A375 (cell line): ENCODE results near the gene MRPL12. TPM values are rescaled to one million over a fixed set of nuclear protein-coding genes. Genes with fewer than 3 reads are reported as not detected.

Experiments
- small RNA-seq: library from RNA; depleted of rRNA; stranded (forward); fragments of <200 nt; gene quantifications from one replicate; pipeline ENCODE3, GENCODE V24; 2014
- total RNA-seq: library from RNA; depleted of rRNA; stranded (reverse); fragments of >200 nt; shearing (Covaris generic); gene quantifications from 2 replicates; pipeline ENCODE4 v1.2.3, GENCODE V29; 2014; rRNA removed

MRPL12 gene
- 42.8 and 60.5 TPM in 2 replicates for total RNA-seq

GRCh38 chr17:81702934-81703746 is at the start of gene MRPL12:
MRPL12 (plus strand) TSS chr17:81703367; CDS start chr17:81703502, 135 bp downstream.

GRCh38 chr17:81656118-81656743 is 46.9 kb upstream of the MRPL12 start, which contains the start of gene PDE6G:
PDE6G (minus strand) TSS chr17:81656542; CDS start chr17:81653305, 3,237 bp downstream.

DNA sequence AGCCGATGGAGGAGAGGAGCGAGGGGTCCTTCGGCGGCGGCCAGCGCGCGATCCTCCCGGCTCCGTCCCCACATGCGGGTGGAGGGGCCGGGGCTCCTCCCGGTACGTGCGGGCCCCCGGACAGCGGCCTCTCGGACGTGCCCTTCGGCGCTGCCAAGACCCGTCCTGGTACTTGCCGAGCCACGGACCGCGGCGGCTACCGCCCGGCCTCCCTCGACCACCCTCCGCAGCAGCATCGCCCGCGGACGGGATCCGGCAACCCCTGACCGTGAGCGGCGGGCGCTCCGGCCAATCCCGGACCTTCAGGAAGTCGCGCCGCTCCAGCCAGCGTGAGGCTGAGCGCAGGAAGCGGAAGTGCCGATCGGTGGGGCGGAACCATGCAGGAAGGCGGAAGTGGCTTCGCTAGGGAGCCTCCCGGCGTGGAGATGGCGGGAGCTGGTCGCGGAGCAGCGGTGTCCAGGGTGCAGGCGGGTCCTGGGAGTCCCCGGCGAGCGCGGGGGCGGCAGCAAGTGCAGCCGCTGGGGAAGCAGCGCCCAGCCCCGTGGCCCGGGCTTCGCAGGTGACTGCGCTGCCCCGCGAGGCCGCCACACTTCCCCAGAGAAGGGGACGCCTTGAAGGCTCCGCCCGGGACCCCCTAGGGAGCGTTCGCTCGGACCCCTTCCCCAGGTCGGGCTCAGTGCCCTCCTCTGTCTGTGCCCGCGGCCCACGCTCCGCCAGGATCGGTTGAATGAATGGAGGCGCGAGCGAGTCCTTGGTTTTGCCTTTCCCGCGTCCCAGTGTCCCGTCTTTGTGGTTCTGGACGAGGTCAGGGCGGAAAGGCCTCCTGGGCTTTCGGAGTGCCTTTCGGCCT is 36.6 kb upstream of the MRPL12 start, which contains the start of the genes CCDC137 and OXLD1:
CCDC137 (plus strand) TSS at position 396 of the 850 bp plus-strand sequence; CDS start at position 426, 30 bp downstream.
OXLD1 (minus strand) TSS at position 264 of the 850 bp plus-strand sequence; CDS start at position 236, 28 bp downstream.

DNA sequence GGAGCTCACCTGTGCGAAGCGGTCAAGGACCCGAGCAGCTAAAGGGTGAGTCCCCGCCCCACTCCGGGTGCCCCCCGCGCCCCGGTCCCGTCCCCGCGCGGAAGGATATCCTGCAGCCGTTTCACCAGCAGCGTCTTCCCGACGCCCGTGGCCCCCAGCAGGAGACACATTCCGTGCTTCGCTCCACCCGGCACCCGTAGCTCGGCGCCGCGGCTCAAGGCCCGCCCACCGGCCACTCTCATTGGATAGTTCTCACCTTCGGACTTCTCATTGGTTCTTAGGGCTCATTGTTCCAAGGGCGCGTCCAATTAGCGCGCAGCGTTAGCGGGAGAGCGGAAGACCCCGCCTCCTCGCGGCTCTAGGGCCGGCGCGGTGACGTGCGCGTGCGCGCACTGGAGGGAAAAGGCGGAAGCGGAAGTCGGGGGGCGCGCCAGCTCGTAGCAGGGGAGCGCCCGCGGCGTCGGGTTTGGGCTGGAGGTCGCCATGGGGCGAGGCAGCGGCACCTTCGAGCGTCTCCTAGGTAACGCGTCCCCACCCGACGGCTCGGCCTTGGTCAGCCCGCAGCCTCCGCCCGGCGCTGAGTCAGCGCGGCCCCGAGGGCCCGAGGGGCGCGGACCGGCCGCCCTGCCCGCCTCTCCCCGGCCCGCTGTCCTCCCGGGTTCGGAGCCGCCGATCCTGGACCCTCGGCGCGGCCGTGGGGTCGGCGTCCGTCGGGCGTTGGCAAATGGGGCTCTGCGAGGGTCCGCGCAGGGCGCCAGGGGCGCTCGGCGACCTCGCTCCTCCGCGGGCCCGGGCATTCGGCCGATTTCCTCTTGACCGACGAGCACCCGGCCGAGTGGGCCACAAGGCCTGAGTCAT is 19.4 kb upstream of the MRPL12 start, which contains the start of the genes ARL16 and HGS:
ARL16 (minus strand) TSS at position 214 of the 858 bp plus-strand sequence; CDS start at position 170, 44 bp downstream.
HGS (plus strand) TSS at position 428 of the 858 bp plus-strand sequence; CDS start at position 484, 56 bp downstream.

DNA sequence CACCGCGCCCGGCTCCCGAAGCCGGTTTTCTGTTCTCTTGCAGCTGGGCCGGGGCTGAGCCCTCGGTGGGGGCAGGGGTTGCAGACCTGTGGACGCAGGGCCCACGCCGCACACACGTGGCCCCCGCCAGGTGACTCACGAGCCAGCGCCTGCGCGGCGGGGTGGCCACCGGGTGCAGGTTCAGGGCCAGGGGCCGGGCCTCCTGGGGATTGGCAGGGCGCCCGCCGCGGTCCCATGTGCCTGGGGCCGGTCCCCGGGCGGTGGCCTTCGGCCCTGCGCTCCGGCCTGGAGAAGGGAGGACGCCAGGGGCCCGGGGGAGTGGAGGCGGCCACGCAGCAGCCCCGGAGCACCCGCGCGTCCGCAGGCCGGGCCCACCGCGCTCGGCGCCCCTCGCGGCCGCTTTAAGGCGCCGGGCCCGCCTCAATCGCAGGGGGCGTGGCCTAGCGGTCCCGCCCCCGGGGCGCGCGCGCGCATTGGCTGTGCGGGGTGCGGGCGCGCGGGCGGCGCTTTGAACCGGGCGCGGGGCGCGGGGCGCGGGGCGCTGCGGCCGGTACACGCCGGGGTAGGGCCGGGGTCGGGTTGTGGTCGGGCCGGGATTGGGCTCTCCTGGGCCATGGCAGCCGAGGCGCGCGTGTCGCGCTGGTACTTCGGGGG is 8.8 kb downstream of the MRPL12 start, which contains the start of gene SLC25A10:
SLC25A10 (plus strand) TSS at position 471 of the 654 bp plus-strand sequence; CDS start at position 614, 143 bp downstream.

Small RNA genes within 50 kb of the gene (small RNA-seq; reads per million reads assigned to genes)
- not detected for gene MIR6786

Other genes starting within 250 kb of the MRPL12 start
- gene ACTG1, start 190.6 kb upstream of the MRPL12 start, total RNA-seq = 2,933 and 5,081 TPM in 2 replicates
- 0.08 and 0.50 TPM in 2 replicates for gene FSCN2, start 175.0 kb upstream of the MRPL12 start, total RNA-seq
- 28.7 and 29.0 TPM in 2 replicates for gene FAAP100, start 151.0 kb upstream of the MRPL12 start, total RNA-seq
- gene NPLOC4, start 66.3 kb upstream of the MRPL12 start, total RNA-seq = 46.8 and 62.1 TPM in 2 replicates
- 1.7 and 2.2 TPM in 2 replicates for gene TSPAN10, start 66.2 kb upstream of the MRPL12 start, total RNA-seq
- 0.64 TPM in 1 of 2 replicates, not detected in the other for gene PDE6G, start 46.8 kb upstream of the MRPL12 start, total RNA-seq
- gene OXLD1, start 36.8 kb upstream of the MRPL12 start, total RNA-seq = 93.6 and 127 TPM in 2 replicates
- 56.2 and 57.7 TPM in 2 replicates for gene CCDC137, start 36.6 kb upstream of the MRPL12 start, total RNA-seq
- gene ARL16, start 19.6 kb upstream of the MRPL12 start, total RNA-seq = 47.6 and 51.0 TPM in 2 replicates
- gene HGS, start 19.4 kb upstream of the MRPL12 start, total RNA-seq = 159 and 172 TPM in 2 replicates
- gene SLC25A10, start 8.9 kb downstream of the MRPL12 start, total RNA-seq = 55.5 and 62.1 TPM in 2 replicates
- gene GCGR, start 100.8 kb downstream of the MRPL12 start, total RNA-seq = not detected in 2 replicates
- gene MCRIP1, start 129.9 kb downstream of the MRPL12 start, total RNA-seq = 73.0 and 96.0 TPM in 2 replicates
- gene PPP1R27, start 131.7 kb downstream of the MRPL12 start, total RNA-seq = 0.61 TPM in 1 of 2 replicates, not detected in the other
- 716 and 811 TPM in 2 replicates for gene P4HB, start 157.2 kb downstream of the MRPL12 start, total RNA-seq
- 229 and 255 TPM in 2 replicates for gene ARHGDIA, start 168.0 kb downstream of the MRPL12 start, total RNA-seq
- gene ALYREF, start 188.2 kb downstream of the MRPL12 start, total RNA-seq = 423 and 436 TPM in 2 replicates
- gene ANAPC11, start 188.4 kb downstream of the MRPL12 start, total RNA-seq = 135 and 136 TPM in 2 replicates
- gene NPB, start 198.9 kb downstream of the MRPL12 start, total RNA-seq = 0.11 and 0.24 TPM in 2 replicates
- gene PCYT2, start 208.0 kb downstream of the MRPL12 start, total RNA-seq = 27.0 and 32.0 TPM in 2 replicates
- 31.6 and 35.1 TPM in 2 replicates for gene SIRT7, start 214.8 kb downstream of the MRPL12 start, total RNA-seq
- 23.1 and 24.7 TPM in 2 replicates for gene MAFG, start 224.4 kb downstream of the MRPL12 start, total RNA-seq
- 190 and 198 TPM in 2 replicates for gene PYCR1, start 233.9 kb downstream of the MRPL12 start, total RNA-seq
- not detected in 2 replicates for gene MYADML2, start 243.9 kb downstream of the MRPL12 start, total RNA-seq